ENCODE measurements around the gene ACIN1.
"Not testable (repeated sequence)": the region's sequence is repeated elsewhere in the genome, so short reads cannot be mapped to it uniquely, and the experiment has no call there.

Gene ACIN1

GRCh38 chr14:23040100-23040499, 54.8 kb downstream of the ACIN1 start:
- FAIRE-seq = no peak

GRCh38 chr14:23035303-23036144, 59.4 kb downstream of the ACIN1 start:
- FAIRE-seq = no peak

- peak; percentile 63 for FAIRE-seq
Measured at GRCh38 chr14:23034498-23035302, 60.2 kb downstream of the ACIN1 start, which contains the start of gene PSMB5. TSS of gene PSMB5 (minus strand) at chr14:23034900. CDS start at chr14:23034881, 19 bp downstream.

- no peak for FAIRE-seq
Measured at GRCh38 chr14:23033801-23034497, 61.0 kb downstream of the ACIN1 start.

GRCh38 chr14:23033251-23033727, 61.6 kb downstream of the ACIN1 start:
- FAIRE-seq = no peak

- no peak for FAIRE-seq
Measured at GRCh38 chr14:23030936-23031335, 64.0 kb downstream of the ACIN1 start.

GRCh38 chr14:23028799-23029198, 66.1 kb downstream of the ACIN1 start:
- no peak for FAIRE-seq

- no peak for FAIRE-seq
Measured at GRCh38 chr14:23025151-23025814, 69.7 kb downstream of the ACIN1 start.

GRCh38 chr14:23024612-23025075, 70.3 kb downstream of the ACIN1 start:
- FAIRE-seq = no peak

GRCh38 chr14:23023795-23024152, 71.2 kb downstream of the ACIN1 start:
- FAIRE-seq = no peak

GRCh38 chr14:23023022-23023794, 71.7 kb downstream of the ACIN1 start:
- no peak for FAIRE-seq

- FAIRE-seq = no peak
Measured at GRCh38 chr14:23021889-23022442, 73.0 kb downstream of the ACIN1 start.

- FAIRE-seq = no peak
Measured at GRCh38 chr14:23021434-23021833, 73.5 kb downstream of the ACIN1 start.

- FAIRE-seq = no peak
Measured at GRCh38 chr14:23020143-23021128, 74.5 kb downstream of the ACIN1 start.

- FAIRE-seq = no peak
Measured at GRCh38 chr14:23018107-23018506, 76.8 kb downstream of the ACIN1 start.

- FAIRE-seq = no peak
Measured at GRCh38 chr14:23017091-23017490, 77.8 kb downstream of the ACIN1 start.

- no peak for FAIRE-seq
Measured at GRCh38 chr14:23015618-23016017, 79.3 kb downstream of the ACIN1 start.

- not testable (repeated sequence) for FAIRE-seq
Measured at GRCh38 chr14:23013749-23014054, 81.2 kb downstream of the ACIN1 start.

GRCh38 chr14:23013054-23013748, 81.7 kb downstream of the ACIN1 start:
- FAIRE-seq = no peak

Measured in TTC549 (cell line).